Hepatocyte (in vitro differentiated cells): ENCODE data around the gene SGCG.

ENCODE experiments used
- EZH2 ChIP-seq: fragments of 200-600 bp; sonication (generic); IDR thresholded peaks from 2 replicates; pipeline ENCODE4 v1.6.1; 2016; ENCODE audit warnings: antibody characterized with exemption, mild to moderate bottlenecking, borderline replicate concordance
- TF ChIP-seq, protein P1 (sequence below): fragments of 200-600 bp; sonication (generic); IDR thresholded peaks from 2 replicates; pipeline ENCODE4 v1.5.1; 2016; ENCODE audit warnings: antibody characterized with exemption, mild to moderate bottlenecking; ENCODE audit not compliant: poor library complexity

DNA sequence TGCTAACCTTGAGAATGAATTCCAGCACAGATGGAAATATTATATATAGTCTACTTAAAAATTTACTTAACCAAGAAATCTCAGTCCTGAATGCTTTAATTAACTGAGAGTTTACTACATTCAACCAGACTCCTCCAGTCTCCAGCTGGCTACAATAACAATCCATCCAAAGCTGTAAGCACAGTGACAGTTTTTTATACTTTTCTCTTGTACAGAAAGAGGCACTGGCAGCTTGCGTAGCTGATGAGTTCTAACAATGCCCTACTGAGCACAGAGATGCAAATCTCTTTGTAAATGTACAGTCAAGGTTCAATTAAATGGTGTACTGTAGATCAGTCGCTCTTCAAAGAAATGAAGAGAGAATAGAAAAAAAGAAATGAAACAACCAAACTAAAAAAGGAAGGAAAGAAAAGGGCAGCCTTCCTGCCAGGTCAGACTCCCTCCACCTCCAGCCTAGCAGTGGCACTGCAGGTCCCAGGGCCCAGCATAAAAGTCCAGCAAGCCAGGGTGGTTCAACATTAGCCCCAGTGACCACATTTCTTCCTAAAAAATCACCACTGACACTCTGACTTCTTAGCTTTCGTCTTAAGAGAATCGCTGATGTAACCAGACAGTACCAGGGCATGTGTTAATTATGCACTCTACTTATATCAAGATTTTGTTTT lies 164.3 kb downstream of the SGCG start:
- no peak for TF ChIP-seq EZH2
- TF ChIP-seq, protein P1, sequence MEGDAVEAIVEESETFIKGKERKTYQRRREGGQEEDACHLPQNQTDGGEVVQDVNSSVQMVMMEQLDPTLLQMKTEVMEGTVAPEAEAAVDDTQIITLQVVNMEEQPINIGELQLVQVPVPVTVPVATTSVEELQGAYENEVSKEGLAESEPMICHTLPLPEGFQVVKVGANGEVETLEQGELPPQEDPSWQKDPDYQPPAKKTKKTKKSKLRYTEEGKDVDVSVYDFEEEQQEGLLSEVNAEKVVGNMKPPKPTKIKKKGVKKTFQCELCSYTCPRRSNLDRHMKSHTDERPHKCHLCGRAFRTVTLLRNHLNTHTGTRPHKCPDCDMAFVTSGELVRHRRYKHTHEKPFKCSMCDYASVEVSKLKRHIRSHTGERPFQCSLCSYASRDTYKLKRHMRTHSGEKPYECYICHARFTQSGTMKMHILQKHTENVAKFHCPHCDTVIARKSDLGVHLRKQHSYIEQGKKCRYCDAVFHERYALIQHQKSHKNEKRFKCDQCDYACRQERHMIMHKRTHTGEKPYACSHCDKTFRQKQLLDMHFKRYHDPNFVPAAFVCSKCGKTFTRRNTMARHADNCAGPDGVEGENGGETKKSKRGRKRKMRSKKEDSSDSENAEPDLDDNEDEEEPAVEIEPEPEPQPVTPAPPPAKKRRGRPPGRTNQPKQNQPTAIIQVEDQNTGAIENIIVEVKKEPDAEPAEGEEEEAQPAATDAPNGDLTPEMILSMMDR = no peak
